Mucosa of descending colon (tissue), 3 donors: ENCODE data around the gene ARHGEF11. TPM values are rescaled to one million over a fixed set of nuclear protein-coding genes. Genes with fewer than 3 reads are reported as not detected.

Source experiments
- ATAC-seq: fragments of 200-7000 bp; cut with Tn5 transposase; one replicate; pipeline ENCODE4 v1.9.1; 2020; ENCODE audit warnings: mild to moderate bottlenecking, moderate library complexity
- DNase-seq, 3 donors: peaks; one replicate each; pipeline ENCODE4 v3.0.0-alpha.2; 2020
- H3K36me3 ChIP-seq: fragments of 200-600 bp; one replicate; pipeline ENCODE4 v1.8.0; 2021; ENCODE audit warnings: low read depth, mild to moderate bottlenecking
- H3K4me1 ChIP-seq: fragments of 200-600 bp; one replicate; pipeline ENCODE4 v1.8.0; 2021; ENCODE audit warnings: low read depth, mild to moderate bottlenecking
- H3K4me3 ChIP-seq: fragments of 200-600 bp; one replicate; pipeline ENCODE4 v1.8.0; 2021; ENCODE audit warnings: mild to moderate bottlenecking
- H3K9me3 ChIP-seq: fragments of 200-600 bp; one replicate; pipeline ENCODE4 v1.8.0; 2021; ENCODE audit warnings: mild to moderate bottlenecking
- CTCF ChIP-seq: fragments of 200-600 bp; IDR thresholded peaks from one replicate; pipeline ENCODE4 v1.8.0; 2022; ENCODE audit warnings: antibody characterized with exemption, mild to moderate bottlenecking
- intact Hi-C, 2 donors: fragments of 100-400 bp; cut with DNase I in 1 of 2; cut with micrococcal nuclease in 1 of 2; formaldehyde crosslinking; loops; one replicate each; pipeline versions ENCODE4 v1.11.0 to v1.11.1; 2022; cut with DNase I, micrococcal nuclease
- total RNA-seq, 3 donors: library from RNA; stranded (reverse); fragmentation: NEBNext Ultra II Directional in 2 of 3; extraction: Animal tissue kit (Norgen Biotek cat#: 25700) in 2 of 3; gene quantifications; one replicate each; pipeline versions ENCODE4 v1.2.1 to v1.2.4, GENCODE V29; 2021 to 2023
- donor health status: DM: no; HTN: no; CAD: no; lungs with moderate emphysema.
- donor health status: DM: no; HTN: no; CAD: no.
- donor health status: DM: no; HTN: yes; CAD: no.

Gene ARHGEF11
- total RNA-seq, 3 donors from 2014 or later: 47.7 to 75.1 (median 60.0) TPM

GRCh38 chr1:157086299-157086698, 40.8 kb upstream of the ARHGEF11 start:
- DNase-seq: no peak
- no peak for ATAC-seq
- H3K4me1 ChIP-seq: no peaks in the 10 kb centered on the region
- H3K4me3 ChIP-seq: no peak overlapping the region
- H3K36me3 ChIP-seq: no peaks in the 10 kb centered on the region
- no peak for TF ChIP-seq CTCF
- H3K9me3 ChIP-seq: no peaks in the 10 kb centered on the region
- intact Hi-C loops: no loop called here

GRCh38 chr1:157085421-157085820, 39.9 kb upstream of the ARHGEF11 start:
- Histone ChIP-seq H3K4me1 (no peaks in the 10 kb centered on the region), H3K9me3 (no peaks in the 10 kb centered on the region), H3K36me3 (no peaks in the 10 kb centered on the region), H3K4me3 (no peak overlapping the region)
- ATAC-seq (no peak), DNase-seq (no peak)
- TF ChIP-seq CTCF: no peak
- intact Hi-C loops: no loop called here

- Histone ChIP-seq H3K4me3 (no peak overlapping the region), H3K36me3 (no peaks in the 10 kb centered on the region), H3K4me1 (no peaks in the 10 kb centered on the region), H3K9me3 (no peaks in the 10 kb centered on the region)
- DNase-seq (no peak), ATAC-seq (no peak)
- intact Hi-C loops: no loop called here
- no peak for TF ChIP-seq CTCF
Observed at GRCh38 chr1:157084720-157085119, 39.2 kb upstream of the ARHGEF11 start.

GRCh38 chr1:157081707-157082106, 36.2 kb upstream of the ARHGEF11 start:
- Histone ChIP-seq H3K36me3 (no peaks in the 10 kb centered on the region), H3K4me1 (no peaks in the 10 kb centered on the region), H3K4me3 (no peak overlapping the region), H3K9me3 (no peaks in the 10 kb centered on the region)
- intact Hi-C loops: no loop called here
- no peak for DNase-seq
- ATAC-seq: no peak
- TF ChIP-seq CTCF: no peak

- no peaks in the 10 kb centered on the region for H3K4me1 ChIP-seq
- no peak overlapping the region for H3K4me3 ChIP-seq
- no peak for ATAC-seq
- no peaks in the 10 kb centered on the region for H3K36me3 ChIP-seq
- intact Hi-C loops: no loop called here
- no peak for DNase-seq
- no peaks in the 10 kb centered on the region for H3K9me3 ChIP-seq
- TF ChIP-seq CTCF: no peak
Observed at GRCh38 chr1:157080714-157081113, 35.2 kb upstream of the ARHGEF11 start.

- DNase-seq: no peak
- ATAC-seq: no peak
- H3K9me3 ChIP-seq: no peaks in the 10 kb centered on the region
- no peaks in the 10 kb centered on the region for H3K36me3 ChIP-seq
- no peak for TF ChIP-seq CTCF
- H3K4me1 ChIP-seq: peaks cover 6% of the 10 kb centered on the region
- intact Hi-C loops: no loop called here
- no peak overlapping the region for H3K4me3 ChIP-seq
Observed at GRCh38 chr1:157077394-157077793, 31.9 kb upstream of the ARHGEF11 start.
